Measurements from ENCODE around the gene ROR1.

GRCh38 chr1:63780565-63780964 lies 6.7 kb downstream of the ROR1 start:
- TF ChIP-seq BACH1 (IDR thresholded peaks at IDR 0.05; ENCODE audit: borderline replicate concordance): no peak
- no peak for TF ChIP-seq GABPA (IDR thresholded peaks at IDR 0.05; ENCODE audit: low read depth)
- TF ChIP-seq CTCF (IDR thresholded peaks at IDR 0.05 in 2 of 3, conservative IDR thresholded peaks at IDR 0.05 in 1 of 3; ENCODE audit: control insufficient read depth in 2 of 3, extremely low read depth in 1 of 3, insufficient read depth in 1 of 3, low read depth in 3 of 3, low read length in 3 of 3): no peak
- TF ChIP-seq MXI1 (IDR thresholded peaks at IDR 0.05; ENCODE audit: low read depth, low read length): no peak
- TF ChIP-seq JUNB (IDR thresholded peaks at IDR 0.05): no peak
